ENCODE results near the gene CYP1A2. TPM values are rescaled to one million over a fixed set of nuclear protein-coding genes. Genes with fewer than 3 reads are reported as not detected.

The CYP1A2 gene
- polyA plus RNA-seq, 1 of the 3 experiments (the other 2 are of a cell fraction): not detected

DNA sequence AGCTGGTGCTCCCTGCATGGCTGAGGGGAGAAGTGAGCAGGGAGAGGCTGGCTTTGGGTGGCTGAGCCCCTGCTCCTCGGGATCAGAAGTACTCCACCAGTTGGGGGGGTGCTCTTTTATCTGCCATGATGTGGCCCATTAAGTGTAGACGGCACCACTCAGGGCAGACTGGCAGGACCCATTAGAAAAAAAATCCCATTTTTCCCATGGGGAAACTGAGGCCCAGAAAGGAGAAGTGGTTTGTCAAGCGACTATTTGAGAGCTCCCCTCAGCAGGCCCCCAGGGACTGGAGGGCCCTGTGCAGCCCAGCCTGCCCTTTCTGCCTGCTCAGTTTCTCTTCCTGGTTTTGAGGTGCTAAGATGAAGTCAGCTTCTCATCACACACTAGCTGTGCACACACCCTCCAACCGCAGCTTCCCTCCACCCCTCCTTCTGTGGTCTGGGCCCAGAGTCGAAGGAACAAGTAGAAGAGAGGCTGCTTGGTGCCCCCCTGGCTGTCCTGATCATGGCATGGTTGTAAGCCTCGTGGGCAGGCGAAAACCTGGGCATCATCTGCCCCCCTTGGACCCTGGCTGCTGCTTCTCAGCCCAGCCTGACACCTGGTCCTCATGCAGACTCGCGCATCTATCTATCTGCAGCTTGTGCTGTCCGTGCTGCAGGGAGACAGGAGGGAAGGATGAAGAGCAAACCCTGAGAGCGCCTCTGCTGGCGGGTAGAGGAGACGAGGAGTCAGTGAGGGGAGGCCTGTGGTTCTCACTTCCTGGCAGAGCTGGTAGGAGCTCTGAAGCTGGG, 38.8 kb downstream of the CYP1A2 start:
- POLR2A ChIA-PET: no interaction called here

DNA sequence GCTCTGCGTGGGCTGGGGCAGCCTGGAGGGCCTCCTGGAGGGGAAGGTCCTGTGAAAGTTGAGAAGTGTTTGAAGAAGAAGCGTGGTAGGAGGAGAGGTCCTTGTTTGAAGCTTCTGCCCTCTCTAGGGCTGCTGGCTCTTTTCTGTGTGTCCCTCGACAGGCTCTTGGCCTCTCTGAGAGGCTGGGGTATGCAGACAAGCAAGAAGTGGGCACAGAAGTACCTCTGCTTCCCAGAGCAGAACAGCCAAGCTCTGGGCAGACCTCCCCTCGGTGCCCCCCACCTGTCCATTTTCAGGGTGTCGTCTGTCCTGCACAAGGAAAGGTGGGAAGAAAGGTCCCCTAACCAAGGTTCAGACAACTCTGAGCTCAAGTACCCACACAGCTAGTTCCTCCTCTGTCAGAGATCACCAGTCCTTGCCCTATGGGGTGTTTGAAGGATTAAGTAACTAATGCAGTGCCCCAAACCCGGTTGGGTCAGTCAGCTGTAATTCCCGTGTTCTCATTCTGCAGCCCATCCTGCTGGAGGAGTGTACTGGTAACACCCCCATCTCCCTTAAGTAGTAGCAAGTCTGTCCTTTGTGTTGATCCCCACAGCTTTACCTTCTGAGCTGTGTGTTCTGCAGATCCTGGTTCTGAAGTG, 39.5 kb downstream of the CYP1A2 start:
- H3K27ac ChIP-seq (ENCODE audit: low read depth in 2 of 2, low read length in 1 of 2): 0 out of 4 replicates have a peak overlapping the region, but pooled peaks of 1 of the 2 experiments have one; percentile 17
- H3K27me3 ChIP-seq (ENCODE audit: insufficient read depth): no peaks in the 10 kb centered on the region
- WGBS (ENCODE audit: low lambda C conversion rate): 75% methylated on average over 7 of the region's 7 CpGs
- peaks cover 21 to 72% of the 10 kb centered on the region in 2 experiments for H3K4me1 ChIP-seq (ENCODE audit: control insufficient read depth in 1 of 2, insufficient read depth in 2 of 2, low read depth in 1 of 2, low read length in 1 of 2)
- no peak for TF ChIP-seq RXRA (IDR thresholded peaks at IDR 0.05; ENCODE audit: borderline replicate concordance, low read depth)
- TF ChIP-seq, protein P1, sequence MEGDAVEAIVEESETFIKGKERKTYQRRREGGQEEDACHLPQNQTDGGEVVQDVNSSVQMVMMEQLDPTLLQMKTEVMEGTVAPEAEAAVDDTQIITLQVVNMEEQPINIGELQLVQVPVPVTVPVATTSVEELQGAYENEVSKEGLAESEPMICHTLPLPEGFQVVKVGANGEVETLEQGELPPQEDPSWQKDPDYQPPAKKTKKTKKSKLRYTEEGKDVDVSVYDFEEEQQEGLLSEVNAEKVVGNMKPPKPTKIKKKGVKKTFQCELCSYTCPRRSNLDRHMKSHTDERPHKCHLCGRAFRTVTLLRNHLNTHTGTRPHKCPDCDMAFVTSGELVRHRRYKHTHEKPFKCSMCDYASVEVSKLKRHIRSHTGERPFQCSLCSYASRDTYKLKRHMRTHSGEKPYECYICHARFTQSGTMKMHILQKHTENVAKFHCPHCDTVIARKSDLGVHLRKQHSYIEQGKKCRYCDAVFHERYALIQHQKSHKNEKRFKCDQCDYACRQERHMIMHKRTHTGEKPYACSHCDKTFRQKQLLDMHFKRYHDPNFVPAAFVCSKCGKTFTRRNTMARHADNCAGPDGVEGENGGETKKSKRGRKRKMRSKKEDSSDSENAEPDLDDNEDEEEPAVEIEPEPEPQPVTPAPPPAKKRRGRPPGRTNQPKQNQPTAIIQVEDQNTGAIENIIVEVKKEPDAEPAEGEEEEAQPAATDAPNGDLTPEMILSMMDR (IDR thresholded peaks at IDR 0.05): no peak
- H3K9ac ChIP-seq: no peak overlapping the region
- CTCF ChIA-PET: interaction anchor here (0.7 to 3.0 kb wide), 22 partner anchors 9 to 417 kb away, joined by 3 to 23 read pairs (median 6); partner anchors contain the start of genes MPI and ULK3
- H3K79me2 ChIP-seq (ENCODE audit: insufficient read depth): peaks cover 99% of the 10 kb centered on the region
- peaks cover 98% of the 10 kb centered on the region for H4K20me1 ChIP-seq (ENCODE audit: insufficient read depth)
- POLR2A ChIA-PET: no interaction called here
- no peaks in the 10 kb centered on the region for H3K9me2 ChIP-seq
- no peak for DNase-seq
- no peaks in the 10 kb centered on the region for H3K9me3 ChIP-seq
- no peak overlapping the region; a peak in 1 of 4 replicates for H3K4me3 ChIP-seq (ENCODE audit: low read depth in 2 of 2, low read length in 1 of 2)
- H3F3A ChIP-seq (replicated peaks; ENCODE audit: insufficient read depth): peaks cover 14% of the 10 kb centered on the region
- no peak overlapping the region for H3K4me2 ChIP-seq
- peaks cover 0 to 10% of the 10 kb centered on the region in 2 experiments for H3K36me3 ChIP-seq (replicated peaks in 1 of 2; ENCODE audit: control insufficient read depth in 1 of 2, insufficient read depth in 2 of 2, low read length in 1 of 2)
- no peak overlapping the region for H2AFZ ChIP-seq (ENCODE audit: low read depth)

More for the DNA sequence above, 38.8 kb downstream of the CYP1A2 start:
- peaks cover 14% of the 10 kb centered on the region for H3F3A ChIP-seq (replicated peaks; ENCODE audit: insufficient read depth)
- no peak overlapping the region; a peak in 1 of 4 replicates for H3K4me3 ChIP-seq (ENCODE audit: low read depth in 2 of 2, low read length in 1 of 2)
- H3K4me2 ChIP-seq: no peak overlapping the region
- no peaks in the 10 kb centered on the region for H3K27me3 ChIP-seq (ENCODE audit: insufficient read depth)
- H3K9me2 ChIP-seq: no peaks in the 10 kb centered on the region
- peak; percentile 69 for DNase-seq
- peaks cover 96% of the 10 kb centered on the region for H4K20me1 ChIP-seq (ENCODE audit: insufficient read depth)
- peaks cover 21 to 70% of the 10 kb centered on the region in 2 experiments for H3K4me1 ChIP-seq (ENCODE audit: control insufficient read depth in 1 of 2, insufficient read depth in 2 of 2, low read depth in 1 of 2, low read length in 1 of 2)
- WGBS (ENCODE audit: low lambda C conversion rate): 62% methylated on average over 12 of the region's 13 CpGs
- no peak overlapping the region for H3K9ac ChIP-seq
- H3K36me3 ChIP-seq (replicated peaks in 1 of 2; ENCODE audit: control insufficient read depth in 1 of 2, insufficient read depth in 2 of 2, low read length in 1 of 2): peaks cover 0 to 10% of the 10 kb centered on the region in 2 experiments
- TF ChIP-seq EZH2phosphoT487 (IDR thresholded peaks at IDR 0.05; ENCODE audit: borderline replicate concordance, low read depth) (no peak), MXI1 (IDR thresholded peaks at IDR 0.05; ENCODE audit: low read depth, low read length) (peak; percentile 45; the same call in 1 of the 2 replicates), RAD21 (IDR thresholded peaks at IDR 0.05; ENCODE audit: low read length) (0 out of 2 replicates have a peak, but pooled peaks have one; percentile 13), SMC3 (IDR thresholded peaks at IDR 0.05; ENCODE audit: low read depth, low read length) (peak; percentile 10; the same call in 1 of the 2 replicates)
- TF ChIP-seq, protein P1 (IDR thresholded peaks at IDR 0.05): peak; percentile 55
- CTCF ChIA-PET: interaction anchor here (0.6 to 4.5 kb wide), 28 partner anchors 8 to 417 kb away, joined by 3 to 23 read pairs (median 6); partner anchors contain the start of genes CPLX3, MPI and ULK3
- 0 out of 4 replicates have a peak overlapping the region, but pooled peaks of 1 of the 2 experiments have one; percentile 17 for H3K27ac ChIP-seq (ENCODE audit: low read depth in 2 of 2, low read length in 1 of 2)
- H2AFZ ChIP-seq (ENCODE audit: low read depth): no peak overlapping the region
- peaks cover 99% of the 10 kb centered on the region for H3K79me2 ChIP-seq (ENCODE audit: insufficient read depth)
- H3K9me3 ChIP-seq: no peaks in the 10 kb centered on the region

Data from SK-N-SH (cell line).